ENCODE measurements around the gene RTL1.

RTL1 gene

GRCh38 chr14:100844082-100844408 is 59.5 kb downstream of the RTL1 start:
- no peak for TF ChIP-seq SPI1 (IDR thresholded peaks at IDR 0.05; ENCODE audit: borderline replicate concordance, low read depth)
- no peak for TF ChIP-seq POLR2AphosphoS5 (IDR thresholded peaks at IDR 0.05; ENCODE audit: low read depth)
- no peak for TF ChIP-seq REST (IDR thresholded peaks at IDR 0.05; ENCODE audit: insufficient replicate concordance, low read depth)
- no peak for TF ChIP-seq CTCF (IDR thresholded peaks at IDR 0.05; ENCODE audit: insufficient read depth, low read length)
- no peak for TF ChIP-seq GABPA (IDR thresholded peaks at IDR 0.05; ENCODE audit: low read depth)
- no peaks in the 10 kb centered on the region for H3K27me3 ChIP-seq (ENCODE audit: insufficient read depth, poor library complexity, severe bottlenecking)
- no peak overlapping the region for H3K4me3 ChIP-seq (replicated peaks; ENCODE audit: insufficient read depth, low read length)
- no peak for DNase-seq (ENCODE audit: low read depth in 1 of 2, low spot score in 1 of 2)
- no peak overlapping the region for H3K27ac ChIP-seq (replicated peaks)

GRCh38 chr14:100842799-100843198 is 60.7 kb downstream of the RTL1 start:
- H3K4me3 ChIP-seq (replicated peaks; ENCODE audit: insufficient read depth, low read length): no peak overlapping the region
- TF ChIP-seq REST (IDR thresholded peaks at IDR 0.05; ENCODE audit: insufficient replicate concordance, low read depth) (no peak), SPI1 (IDR thresholded peaks at IDR 0.05; ENCODE audit: borderline replicate concordance, low read depth) (no peak), CTCF (IDR thresholded peaks at IDR 0.05; ENCODE audit: insufficient read depth, low read length) (no peak), POLR2AphosphoS5 (IDR thresholded peaks at IDR 0.05; ENCODE audit: low read depth) (no peak), GABPA (IDR thresholded peaks at IDR 0.05; ENCODE audit: low read depth) (no peak)

DNA sequence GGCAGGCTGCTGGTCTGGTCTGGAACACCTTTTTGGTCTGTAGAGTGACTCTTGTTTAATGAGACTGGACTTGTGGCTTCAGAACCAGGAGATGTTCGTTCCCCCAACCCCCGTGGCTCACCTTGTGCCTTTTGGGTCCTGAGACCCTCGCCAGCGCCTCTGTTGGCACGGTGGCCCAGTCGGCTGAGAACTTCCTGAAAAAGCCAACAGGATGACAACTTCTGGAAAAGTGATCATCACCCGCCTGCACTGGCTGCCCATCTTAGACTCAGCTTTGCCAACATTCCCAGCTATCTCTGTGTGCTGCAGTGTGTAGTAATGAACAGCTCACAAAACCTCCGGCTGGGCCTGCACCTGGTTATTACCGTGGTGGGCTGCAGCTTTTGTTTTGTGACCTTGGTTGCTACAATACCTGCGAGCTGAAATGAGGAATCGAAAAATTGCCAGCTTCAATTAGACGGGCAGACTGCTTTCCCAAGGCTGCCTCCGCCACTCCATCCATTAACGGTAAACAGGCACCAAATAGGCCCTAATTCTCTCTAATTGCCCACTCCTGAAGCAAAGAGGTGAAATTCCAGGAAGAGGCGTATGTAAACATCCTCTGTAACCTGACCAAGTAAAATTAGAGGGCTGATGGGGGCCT is 61.6 kb downstream of the RTL1 start:
- no peak for TF ChIP-seq REST (IDR thresholded peaks at IDR 0.05; ENCODE audit: insufficient replicate concordance, low read depth)
- TF ChIP-seq CTCF (IDR thresholded peaks at IDR 0.05; ENCODE audit: insufficient read depth, low read length): no peak
- TF ChIP-seq POLR2AphosphoS5 (IDR thresholded peaks at IDR 0.05; ENCODE audit: low read depth): no peak
- no peak for TF ChIP-seq GABPA (IDR thresholded peaks at IDR 0.05; ENCODE audit: low read depth)
- TF ChIP-seq SPI1 (IDR thresholded peaks at IDR 0.05; ENCODE audit: borderline replicate concordance, low read depth): no peak
- no peak overlapping the region for H3K27ac ChIP-seq (replicated peaks)
- H3K27me3 ChIP-seq (ENCODE audit: insufficient read depth, poor library complexity, severe bottlenecking): no peaks in the 10 kb centered on the region
- no peak for DNase-seq (ENCODE audit: low read depth in 1 of 2, low spot score in 1 of 2)
- no peak overlapping the region for H3K4me3 ChIP-seq (replicated peaks; ENCODE audit: insufficient read depth, low read length)

More at GRCh38 chr14:100842799-100843198, 60.7 kb downstream of the RTL1 start:
- Histone ChIP-seq H3K27ac (replicated peaks) (no peak overlapping the region), H3K27me3 (ENCODE audit: insufficient read depth, poor library complexity, severe bottlenecking) (no peaks in the 10 kb centered on the region)
- DNase-seq (ENCODE audit: low read depth in 1 of 2, low spot score in 1 of 2): no peak

Measured in HL-60 (cell line).